ENCODE results near the gene BAG5. TPM values are rescaled to one million over a fixed set of nuclear protein-coding genes. Genes with fewer than 3 reads are reported as not detected.

The BAG5 gene
- total and polyA plus RNA-seq, 2 of the 8 experiments (the other 6 are each of a cell fraction or from before 2014, with no cell fraction given): 7.4 to 29.5 TPM

GRCh38 chr14:103522649-103523574, 39.5 kb downstream of the BAG5 start, which contains the start of gene CKB (continued):
- TF ChIP-seq BACH1 (IDR thresholded peaks at IDR 0.05; ENCODE audit: low read length) (no peak), CBX8 (IDR thresholded peaks at IDR 0.05; ENCODE audit: borderline replicate concordance, low read depth, low read length) (no peak), RAD21 (IDR thresholded peaks at IDR 0.05 in 1 of 2, conservative IDR thresholded peaks at IDR 0.05 in 1 of 2; ENCODE audit: low read depth in 2 of 2, low read length in 2 of 2) (no peak), ZNF274 (IDR thresholded peaks at IDR 0.05; ENCODE audit: borderline replicate concordance, extremely low read depth, low read length) (no peak)

Data from H1 (cell line).